HTR-8/SVneo (cell line): ENCODE measurements around the gene CFAP20DC.
"Not testable (repeated sequence)": the region's sequence is repeated elsewhere in the genome, so short reads cannot be mapped to it uniquely, and the experiment has no call there.

ENCODE experiments used
- DNase-seq: peaks from one replicate; pipeline ENCODE4 v3.0.0; 2011; ENCODE audit warnings: low spot score, mixed read lengths; ENCODE audit not compliant: insufficient read length
- FAIRE-seq: peaks from 2 replicates; lab custom pipeline; 2011; peaks lifted over from hg19 to GRCh38; lab: Jason Lieb, UNC

Gene CFAP20DC

DNA sequence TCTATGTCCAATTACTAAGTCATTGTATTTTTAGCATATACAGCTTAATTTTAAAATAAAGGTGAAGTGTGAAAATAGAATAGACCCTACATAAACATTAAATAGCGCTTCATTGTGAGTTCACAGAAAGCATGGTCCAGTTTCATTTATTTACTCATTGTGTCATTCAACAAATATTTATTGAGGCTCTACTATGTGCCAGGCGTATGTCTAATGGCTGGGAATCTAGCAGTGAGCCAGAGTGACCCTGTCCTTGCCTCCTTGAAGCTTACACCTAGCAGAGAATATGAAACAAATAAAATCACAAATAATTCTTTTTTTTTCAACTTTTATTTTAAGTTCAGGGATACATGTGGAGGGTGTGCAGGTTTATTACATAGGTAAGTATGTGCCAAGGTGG is 161.7 kb downstream of the CFAP20DC start:
- DNase-seq (no peak), FAIRE-seq (no peak)

DNA sequence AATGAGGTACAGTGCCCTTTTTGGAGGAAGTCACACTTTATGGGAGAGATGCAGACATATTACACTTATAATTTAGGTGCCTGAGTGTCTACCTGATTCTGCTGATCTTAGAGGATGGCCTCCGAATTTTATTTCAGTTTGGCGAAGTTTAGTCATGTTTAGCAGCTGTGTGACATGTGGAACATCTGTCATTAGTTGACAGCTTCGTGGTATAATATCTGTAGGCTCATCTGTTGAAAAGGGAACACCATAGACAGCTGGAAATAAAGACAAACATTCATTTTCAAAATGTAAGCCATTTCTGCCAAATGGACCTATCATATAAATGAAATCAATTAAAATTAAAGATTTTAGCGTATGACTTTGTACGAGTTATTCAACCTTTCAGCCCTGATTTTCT is 165.4 kb downstream of the CFAP20DC start:
- DNase-seq = no peak
- no peak for FAIRE-seq

DNA sequence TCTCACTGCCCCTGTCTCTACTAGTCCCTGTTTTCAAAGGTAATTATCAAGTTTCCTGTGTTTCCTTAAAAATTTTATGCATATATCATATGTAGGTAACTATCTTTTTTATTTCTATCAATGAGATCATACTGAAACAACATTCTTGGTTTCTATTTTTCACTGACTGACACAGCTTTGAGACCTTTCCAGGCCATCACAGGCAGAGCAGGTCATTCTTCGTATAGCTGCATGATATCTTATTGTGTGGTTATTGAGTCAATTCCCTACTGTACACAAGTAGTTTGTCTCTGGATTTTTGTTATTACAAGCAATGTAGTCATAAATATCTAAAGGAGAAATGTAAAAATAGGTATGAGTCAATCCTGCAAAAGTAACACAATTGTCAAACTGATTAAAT is 169.6 kb downstream of the CFAP20DC start:
- FAIRE-seq (no peak), DNase-seq (no peak)

DNA sequence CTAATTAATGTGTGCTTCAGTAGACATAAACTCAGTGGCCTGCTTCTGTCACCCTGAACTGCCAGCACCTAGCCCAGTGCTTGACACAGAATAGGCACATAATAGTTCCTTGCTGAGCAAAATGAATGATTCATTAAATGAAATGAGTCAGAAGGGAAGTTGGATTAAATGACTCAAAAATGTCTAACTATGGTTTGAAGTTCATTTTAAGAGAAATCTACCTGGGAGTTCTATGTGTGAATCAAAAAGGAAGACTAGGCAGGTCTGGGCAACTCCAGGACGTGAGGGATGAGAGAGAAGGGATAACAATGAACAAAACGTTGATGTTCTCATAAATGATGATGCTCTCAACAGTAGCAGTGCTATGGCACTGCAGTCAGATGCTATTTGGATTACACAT is 175.0 kb downstream of the CFAP20DC start:
- FAIRE-seq = peak; percentile 33
- peak; percentile 18 for DNase-seq

DNA sequence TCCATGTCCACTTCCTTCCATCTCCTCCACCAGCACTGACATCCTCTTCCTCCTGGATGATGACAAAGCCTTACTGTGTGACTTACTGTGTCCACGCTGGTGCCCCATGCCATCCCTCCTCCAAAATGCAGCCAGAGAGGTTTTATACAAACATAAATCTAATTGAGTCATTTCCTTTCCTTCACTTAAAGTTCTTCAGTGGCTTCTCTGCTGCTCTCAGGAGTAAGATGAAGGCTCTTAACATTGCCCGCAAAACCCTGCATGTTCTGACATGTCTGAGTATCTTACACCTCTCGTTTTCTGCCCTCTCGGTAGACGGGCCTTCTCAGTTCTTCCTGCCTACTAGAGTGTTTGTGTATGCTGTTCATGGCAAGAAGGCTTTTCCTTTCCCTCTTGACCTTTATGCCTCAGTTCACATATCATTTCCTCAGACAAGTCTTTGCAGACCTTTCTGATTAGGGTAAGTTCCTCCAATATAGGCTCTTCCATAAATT is 175.5 kb downstream of the CFAP20DC start:
- DNase-seq (peak; percentile 19), FAIRE-seq (no peak)

DNA sequence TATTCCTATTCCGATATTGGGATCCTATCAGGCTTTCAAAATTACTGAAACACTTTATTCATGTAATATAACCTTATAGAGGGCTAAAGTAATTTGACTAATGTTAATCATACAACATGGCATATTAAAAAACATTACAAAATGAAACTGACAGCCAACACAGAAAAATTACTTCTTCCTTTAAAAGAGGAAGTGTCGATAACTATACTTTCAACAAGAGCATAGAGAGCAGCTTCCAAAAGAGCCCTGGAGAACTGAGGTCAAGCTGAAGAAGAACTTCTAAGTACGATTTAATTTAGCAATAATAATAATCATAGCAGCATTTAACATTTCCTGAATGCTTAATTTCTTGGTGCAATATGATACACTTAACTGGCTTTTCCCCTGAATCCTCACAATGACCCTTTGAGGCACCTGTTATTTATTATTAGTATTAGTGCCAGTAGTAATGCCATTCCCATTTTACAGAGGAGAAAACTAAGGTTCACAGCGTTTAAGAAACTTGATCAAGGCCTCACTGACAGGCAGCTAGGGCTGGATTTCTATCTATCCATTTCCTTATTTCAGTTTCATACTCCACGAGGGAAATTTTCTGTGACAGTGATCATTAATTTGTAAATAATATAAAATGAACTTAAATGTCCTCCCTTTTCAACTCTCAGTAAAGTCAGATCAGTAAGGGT is 181.6 kb downstream of the CFAP20DC start:
- FAIRE-seq (no peak), DNase-seq (no peak)

DNA sequence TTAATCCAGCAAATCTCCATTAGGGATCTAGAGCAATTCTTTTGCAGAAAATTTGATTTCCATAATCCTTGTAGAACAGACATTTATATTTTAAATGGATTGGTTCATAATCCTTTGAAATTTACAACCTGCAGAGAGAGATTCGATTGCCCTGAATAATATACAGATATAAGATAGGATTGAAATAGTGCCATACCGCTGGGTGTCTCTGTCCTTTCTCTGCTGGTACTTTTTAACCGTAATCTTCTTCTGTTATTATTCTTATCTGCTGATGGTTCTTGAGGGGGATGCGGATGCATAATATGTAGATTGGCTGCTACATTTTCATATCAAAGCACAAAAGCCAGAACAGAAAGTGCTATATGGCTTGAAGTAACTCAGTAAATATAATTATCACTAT is 182.2 kb downstream of the CFAP20DC start:
- DNase-seq = no peak

DNA sequence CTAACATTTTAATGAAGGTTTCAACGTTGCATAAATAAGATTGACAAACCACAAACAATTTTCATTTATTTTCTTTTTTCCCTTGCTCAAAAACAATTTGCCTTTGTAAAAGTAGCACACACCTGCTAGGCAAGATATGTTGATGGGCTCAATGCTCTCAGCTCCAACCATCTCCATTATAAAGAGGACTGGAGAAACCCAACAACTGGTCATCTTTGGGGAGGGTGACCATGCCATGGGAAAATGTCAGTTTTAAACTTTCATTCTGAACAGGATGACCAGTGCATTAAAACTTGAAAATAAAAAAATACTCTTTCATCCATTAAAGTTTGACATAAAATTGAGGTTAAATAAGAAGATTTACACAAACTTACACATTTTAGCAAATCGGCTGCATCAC is 183.7 kb downstream of the CFAP20DC start:
- DNase-seq (no peak), FAIRE-seq (no peak)

More for the DNA sequence above, 182.2 kb downstream of the CFAP20DC start:
- FAIRE-seq = no peak

DNA sequence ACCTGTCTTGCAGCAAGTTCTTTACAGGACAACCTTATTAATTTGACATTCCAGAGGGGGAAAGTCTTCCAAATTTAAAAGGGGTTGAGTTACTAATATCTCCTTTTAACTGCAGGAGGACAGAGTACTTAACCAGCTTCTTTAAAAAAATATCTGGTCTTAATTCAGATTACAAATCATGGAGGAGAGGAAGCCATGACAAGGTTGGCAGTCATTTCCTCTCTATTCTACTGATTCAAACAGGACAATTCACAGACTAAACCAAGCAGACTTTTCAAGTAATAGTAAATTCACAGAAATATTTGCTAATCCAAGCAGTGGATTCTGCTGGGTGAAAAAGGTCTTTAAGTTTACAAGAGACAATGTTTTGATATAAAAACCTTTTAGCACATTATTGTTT is 185.3 kb downstream of the CFAP20DC start:
- FAIRE-seq (no peak), DNase-seq (no peak)

DNA sequence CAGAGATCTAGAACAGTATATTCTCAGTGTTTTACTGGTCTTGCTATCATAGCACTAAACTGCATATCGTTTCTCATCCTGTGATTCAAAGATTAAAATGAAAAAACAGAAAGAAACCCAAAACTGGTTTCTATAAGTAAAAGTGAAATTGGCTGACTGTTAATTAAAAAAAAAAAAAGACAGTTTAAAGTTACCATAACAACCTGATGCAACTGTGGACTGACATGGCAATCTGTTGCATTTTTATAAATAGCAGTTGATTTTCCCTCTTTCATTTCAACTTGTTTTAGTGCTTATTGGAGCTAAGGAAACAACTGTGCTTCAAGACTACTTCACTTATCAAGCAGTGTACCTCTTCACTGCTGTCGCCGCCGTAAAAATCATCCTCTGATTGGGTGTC is 186.6 kb downstream of the CFAP20DC start:
- no peak for FAIRE-seq
- DNase-seq = no peak

DNA sequence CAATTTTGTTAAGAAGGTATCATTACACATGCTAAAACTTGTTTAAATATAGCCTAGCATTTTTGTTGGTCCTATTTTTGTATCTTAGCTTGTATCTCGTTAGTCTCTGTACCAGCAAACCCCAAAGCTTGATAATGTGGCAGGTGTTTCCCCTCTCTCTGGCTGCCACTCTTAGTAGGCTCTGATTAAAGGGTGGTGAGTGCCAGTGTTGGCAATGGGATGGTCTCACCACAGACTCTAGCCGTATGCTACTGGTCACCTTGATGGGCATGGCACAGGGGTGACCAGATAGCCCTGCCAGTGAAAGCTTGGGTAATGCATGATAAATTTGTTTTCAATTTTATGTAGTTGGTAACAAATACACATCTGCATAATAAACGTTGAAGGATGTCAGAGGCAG is 188.3 kb downstream of the CFAP20DC start:
- DNase-seq = no peak
- no peak for FAIRE-seq

DNA sequence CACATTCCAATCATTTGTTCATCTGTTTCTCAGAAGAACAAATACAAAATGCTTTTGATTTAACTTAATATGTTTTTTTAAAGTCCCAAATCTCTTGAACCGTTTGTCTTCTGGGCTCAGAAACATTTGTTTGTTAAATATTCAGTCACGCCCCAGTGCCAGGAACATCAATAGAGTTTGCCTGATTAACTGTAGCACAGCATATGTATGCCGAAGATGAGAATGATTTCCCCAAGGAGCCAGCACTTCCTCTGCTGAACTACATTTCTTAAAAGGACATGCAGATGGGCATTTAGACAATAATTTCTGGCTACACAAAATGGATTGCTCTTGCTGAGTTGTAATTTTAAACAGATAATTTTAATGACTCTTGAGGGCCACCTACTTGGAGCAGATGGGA is 191.7 kb downstream of the CFAP20DC start:
- no peak for DNase-seq
- FAIRE-seq = no peak

DNA sequence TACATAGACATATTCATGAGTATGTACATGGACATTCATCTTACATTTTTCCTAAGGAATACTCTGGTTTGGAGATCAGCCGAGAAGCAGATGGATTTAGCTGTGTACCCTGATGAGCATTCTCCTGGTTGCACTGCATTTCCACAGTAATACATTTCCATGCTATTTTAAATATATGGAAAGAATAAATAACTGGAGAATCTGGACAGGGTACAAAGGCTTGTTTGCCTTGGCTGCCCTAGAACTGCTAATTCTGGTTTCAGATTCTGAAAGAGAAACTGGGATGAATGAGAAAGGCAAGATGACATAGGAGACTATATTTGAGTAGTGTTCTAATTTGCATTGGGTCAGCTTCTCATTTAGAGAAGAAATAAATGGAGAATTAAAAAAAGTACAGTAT is 192.4 kb downstream of the CFAP20DC start:
- no peak for FAIRE-seq
- DNase-seq = no peak

DNA sequence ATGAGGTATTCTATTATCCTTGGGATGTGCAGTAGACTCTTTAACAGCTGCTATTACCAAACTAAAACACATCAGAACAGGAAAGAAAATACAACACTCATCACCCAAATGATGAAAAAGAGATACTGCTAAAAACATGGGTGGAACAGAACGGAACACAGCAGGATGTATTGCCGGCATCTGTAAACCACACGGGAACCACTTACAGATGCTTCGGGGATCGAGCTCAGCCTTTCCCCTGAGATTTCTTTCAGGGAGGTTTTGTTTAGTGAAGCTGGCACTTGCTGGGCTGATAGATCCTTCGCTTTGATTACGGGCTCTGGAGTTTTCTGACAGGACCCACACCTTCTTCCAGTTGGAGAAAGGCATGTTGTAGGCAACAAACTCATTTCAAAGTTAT is 201.0 kb downstream of the CFAP20DC start:
- FAIRE-seq (no peak), DNase-seq (no peak)

DNA sequence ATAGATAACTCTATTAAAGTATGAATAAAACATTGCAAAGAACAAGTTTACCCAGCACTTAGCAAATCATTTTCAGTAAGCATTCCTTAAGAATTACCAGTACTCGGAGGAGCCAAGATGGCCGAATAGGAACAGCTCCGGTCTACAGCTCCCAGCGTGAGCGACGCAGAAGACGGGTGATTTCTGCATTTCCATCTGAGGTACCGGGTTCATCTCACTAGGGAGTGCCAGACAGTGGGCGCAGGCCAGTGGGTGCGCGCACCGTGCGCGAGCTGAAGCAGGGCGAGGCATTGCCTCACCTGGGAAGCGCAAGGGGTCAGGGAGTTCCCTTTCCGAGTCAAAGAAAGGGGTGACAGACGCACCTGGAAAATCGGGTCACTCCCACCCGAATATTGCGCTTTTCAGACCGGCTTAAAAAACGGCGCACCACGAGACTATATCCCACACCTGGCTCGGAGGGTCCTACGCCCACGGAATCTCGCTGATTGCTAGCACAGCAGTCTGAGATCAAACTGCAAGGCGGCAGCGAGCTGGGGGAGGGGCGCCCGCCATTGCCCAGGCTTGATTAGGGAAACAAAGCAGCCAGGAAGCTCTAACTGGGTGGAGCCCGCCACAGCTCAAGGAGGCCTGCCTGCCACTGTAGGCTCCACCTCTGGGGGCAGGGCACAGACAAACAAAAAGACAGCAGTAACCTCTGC is 207.6 kb downstream of the CFAP20DC start:
- not testable (repeated sequence) for FAIRE-seq

DNA sequence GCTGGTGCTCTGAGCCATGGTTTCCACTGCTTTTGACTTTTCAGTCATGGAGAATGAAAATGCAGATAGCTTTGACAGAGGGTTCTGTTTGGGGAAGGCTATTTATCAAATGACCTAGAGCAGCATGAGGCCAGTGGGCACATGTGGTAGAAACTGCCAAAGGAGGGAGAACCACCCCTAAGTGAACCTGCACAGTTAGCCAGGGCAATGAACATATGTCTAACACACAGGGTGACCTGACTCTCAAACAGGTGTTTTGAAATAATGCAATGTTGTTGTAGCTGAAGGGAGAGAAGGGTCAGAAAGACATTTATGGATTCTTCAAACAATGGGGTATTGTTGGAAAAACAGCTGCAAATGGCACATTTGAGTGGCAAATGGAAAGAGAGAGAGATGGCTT is 208.9 kb downstream of the CFAP20DC start:
- no peak for DNase-seq
- no peak for FAIRE-seq

More for the DNA sequence above, 207.6 kb downstream of the CFAP20DC start:
- not testable (repeated sequence) for DNase-seq

DNA sequence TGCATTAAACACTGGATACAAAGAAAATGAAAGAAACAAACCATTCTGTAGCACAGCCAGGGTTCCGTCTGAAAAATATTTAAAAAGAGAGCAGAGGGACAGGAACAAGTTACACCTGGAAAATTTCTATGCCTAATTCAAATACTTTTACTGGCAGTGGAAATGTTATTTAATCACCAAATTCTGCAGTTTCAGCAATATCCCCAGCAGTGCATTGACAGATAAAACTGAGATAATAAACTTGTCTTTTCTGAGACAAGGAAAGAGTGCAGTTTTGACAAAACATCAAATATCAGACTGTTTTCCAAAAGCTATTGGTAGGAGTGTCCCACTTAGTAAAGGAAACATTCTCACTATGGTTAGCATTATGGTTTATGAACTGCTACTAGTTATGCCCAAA is 209.9 kb downstream of the CFAP20DC start:
- FAIRE-seq = no peak

DNA sequence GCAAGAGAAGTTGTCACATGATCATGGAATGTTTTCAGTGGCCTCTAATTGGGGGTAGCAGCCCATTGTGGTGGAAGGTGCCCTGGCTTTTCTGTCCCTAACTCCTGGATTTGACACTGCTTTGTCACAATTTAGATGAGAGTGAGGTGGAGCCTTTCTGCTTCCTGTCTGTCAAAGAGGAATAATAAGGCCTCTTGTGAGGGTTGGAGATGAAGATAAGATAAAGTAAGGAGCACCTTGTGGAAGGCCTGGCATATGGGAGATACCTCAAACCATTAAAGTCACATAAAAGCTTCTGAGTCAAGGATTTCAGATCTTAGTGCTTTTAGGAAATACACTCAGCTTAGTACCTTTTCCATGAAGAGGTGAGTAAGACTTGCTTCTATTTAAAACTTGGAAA is 210.6 kb downstream of the CFAP20DC start:
- FAIRE-seq (no peak), DNase-seq (no peak)

More for the DNA sequence above, 209.9 kb downstream of the CFAP20DC start:
- DNase-seq = no peak

DNA sequence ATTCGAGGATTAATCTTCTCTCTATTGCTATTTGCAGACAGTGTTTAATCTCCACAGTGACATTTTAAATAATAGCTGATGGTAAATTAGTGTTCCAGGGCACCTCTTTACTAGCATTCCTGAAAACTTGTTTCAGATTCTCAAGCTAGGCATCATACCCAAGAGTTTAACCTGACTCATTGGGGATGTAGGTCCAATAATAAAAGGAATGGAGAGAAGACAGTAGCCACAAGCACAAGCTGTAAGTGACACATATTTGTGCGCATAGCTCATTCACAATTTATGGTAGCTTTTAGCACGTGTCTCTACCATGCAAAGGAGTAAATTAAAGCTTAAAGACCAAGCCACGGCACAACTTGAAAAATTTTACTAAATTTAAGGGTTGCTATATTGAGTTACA is 212.0 kb downstream of the CFAP20DC start:
- FAIRE-seq = no peak
- no peak for DNase-seq

DNA sequence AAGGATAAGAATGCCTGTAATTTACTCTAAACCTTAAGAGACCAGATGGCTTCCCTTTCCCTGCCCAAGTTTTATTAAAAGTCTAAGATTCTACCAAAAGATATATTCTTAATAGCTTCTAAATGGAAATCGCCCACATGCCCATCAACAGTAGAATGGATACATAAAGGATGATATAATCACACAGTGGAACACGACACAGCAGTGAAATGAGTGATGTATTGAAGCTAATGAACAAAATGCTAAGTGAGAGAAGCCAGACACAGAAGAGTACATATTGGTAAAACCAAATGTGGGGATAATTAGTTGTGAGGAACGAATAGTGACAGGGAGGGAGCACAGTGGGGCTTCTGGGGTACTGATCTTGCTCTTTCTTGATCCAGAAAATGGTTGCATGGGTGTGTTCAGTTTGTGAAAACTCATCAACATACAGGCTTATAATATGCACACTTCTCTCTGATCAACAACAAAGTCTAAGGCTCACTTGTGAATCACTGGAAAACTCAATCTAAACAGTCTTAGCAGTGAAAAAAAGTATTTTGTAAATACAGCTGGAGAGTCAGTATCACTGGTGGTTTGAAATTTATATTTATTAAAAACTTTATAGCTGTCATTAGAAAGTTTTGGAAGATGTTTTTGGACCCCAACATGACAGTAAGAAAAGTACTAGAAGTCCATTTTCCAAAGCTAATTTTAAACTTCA is 212.5 kb downstream of the CFAP20DC start:
- FAIRE-seq (no peak), DNase-seq (no peak)

DNA sequence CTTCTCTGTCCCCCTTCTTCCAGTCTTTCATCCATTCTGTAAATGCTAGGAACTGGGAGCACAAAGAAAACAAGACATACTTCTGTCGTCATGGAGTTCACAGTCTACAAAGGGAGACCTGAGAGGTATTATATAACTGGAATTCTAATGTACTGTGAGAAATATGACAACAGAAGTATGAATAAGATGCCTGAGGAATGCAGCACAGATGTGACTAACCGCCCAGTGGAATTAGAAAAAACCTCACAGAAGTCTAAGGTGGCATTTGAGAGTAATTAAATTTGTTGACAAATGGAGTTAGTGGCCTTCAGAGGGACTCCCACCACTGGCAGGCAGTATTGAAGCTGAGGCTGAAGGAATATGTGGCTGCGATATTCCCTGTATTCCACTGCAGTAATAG is 214.7 kb downstream of the CFAP20DC start:
- FAIRE-seq (no peak), DNase-seq (peak; percentile 3)
